Measurements from ENCODE around the gene TRAP1.

The TRAP1 gene

DNA sequence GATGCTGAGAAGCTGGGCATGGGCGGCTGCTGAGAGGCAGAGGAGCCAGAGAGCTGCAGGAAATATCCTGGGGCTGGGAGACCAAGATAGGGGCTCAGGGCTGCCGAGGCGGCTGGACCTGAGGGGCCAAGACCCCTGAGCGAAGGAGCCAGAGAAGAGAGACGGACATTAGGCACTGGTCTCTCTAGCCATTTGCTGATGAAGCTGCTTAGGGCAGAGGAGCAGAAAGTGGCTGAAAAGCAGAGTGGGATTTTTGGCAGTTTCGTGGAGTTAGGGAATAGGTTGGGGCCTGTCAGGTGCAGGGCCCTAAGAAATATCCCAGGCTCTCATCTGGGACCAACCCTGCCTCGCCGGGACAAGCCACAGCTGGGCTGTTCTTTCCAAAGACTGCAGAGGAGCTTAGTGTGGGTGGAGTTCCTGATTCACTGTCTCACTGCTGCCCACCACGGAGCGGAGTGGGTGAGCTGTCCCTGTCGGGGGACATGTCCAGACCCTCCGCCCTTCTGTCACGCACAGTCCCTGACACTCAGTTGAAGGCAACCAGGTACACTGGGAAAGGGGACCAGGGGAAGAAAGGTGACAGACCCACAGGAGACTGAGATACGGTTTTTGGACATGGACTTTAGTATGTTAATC lies 74.1 kb downstream of the TRAP1 start:
- no peak overlapping the region for H3K9ac ChIP-seq (ENCODE audit: low read length)

DNA sequence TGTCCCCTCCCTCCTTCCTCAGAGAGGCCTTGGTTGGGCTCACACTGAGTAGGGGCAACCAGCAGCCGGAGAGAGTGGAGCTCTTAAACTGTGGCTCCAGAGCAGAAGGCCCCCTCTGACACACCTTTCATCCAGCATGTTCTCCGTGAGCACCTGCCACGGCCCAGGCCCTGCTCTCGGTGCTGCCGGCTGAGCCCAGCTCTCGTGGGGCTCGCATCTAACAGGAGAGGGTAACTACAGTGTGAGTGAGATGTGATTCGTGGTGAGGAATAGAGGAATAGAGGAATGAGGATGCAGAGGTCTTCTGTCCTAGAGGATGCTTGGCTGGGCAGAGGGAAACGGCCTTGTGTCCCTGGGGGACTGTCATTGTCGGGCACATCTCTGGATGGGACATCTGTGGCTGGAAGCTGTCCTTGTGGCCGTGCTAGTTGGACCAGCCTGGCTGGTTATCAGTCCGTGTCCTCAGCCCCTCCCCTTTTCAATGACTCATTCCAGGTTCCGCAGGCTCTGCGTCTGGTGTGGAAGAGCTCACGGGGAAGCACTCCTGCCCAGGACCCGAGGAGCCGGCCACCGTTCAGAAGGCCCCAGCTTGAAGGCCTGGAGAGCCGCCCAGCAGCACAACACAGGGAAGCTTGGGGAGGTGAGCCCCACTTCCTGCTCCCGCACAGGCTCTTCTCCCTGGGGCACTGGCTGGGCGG lies 74.8 kb downstream of the TRAP1 start:
- no peak for TF ChIP-seq EZH2phosphoT487 (IDR thresholded peaks at IDR 0.05; ENCODE audit: low read depth)
- TF ChIP-seq, protein P1, sequence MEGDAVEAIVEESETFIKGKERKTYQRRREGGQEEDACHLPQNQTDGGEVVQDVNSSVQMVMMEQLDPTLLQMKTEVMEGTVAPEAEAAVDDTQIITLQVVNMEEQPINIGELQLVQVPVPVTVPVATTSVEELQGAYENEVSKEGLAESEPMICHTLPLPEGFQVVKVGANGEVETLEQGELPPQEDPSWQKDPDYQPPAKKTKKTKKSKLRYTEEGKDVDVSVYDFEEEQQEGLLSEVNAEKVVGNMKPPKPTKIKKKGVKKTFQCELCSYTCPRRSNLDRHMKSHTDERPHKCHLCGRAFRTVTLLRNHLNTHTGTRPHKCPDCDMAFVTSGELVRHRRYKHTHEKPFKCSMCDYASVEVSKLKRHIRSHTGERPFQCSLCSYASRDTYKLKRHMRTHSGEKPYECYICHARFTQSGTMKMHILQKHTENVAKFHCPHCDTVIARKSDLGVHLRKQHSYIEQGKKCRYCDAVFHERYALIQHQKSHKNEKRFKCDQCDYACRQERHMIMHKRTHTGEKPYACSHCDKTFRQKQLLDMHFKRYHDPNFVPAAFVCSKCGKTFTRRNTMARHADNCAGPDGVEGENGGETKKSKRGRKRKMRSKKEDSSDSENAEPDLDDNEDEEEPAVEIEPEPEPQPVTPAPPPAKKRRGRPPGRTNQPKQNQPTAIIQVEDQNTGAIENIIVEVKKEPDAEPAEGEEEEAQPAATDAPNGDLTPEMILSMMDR (IDR thresholded peaks at IDR 0.05; ENCODE audit: low read depth, low read length), result no peak
- Histone ChIP-seq H3K4me1 (ENCODE audit: low read length) (peaks cover 4% of the 10 kb centered on the region), H3K9ac (ENCODE audit: low read length) (no peak overlapping the region), H2AFZ (ENCODE audit: low read depth, low read length) (no peak overlapping the region), H3K4me2 (ENCODE audit: low read length) (no peak overlapping the region), H3K79me2 (ENCODE audit: low read length) (no peaks in the 10 kb centered on the region), H3K27ac (ENCODE audit: low read length) (no peak overlapping the region), H3K27me3 (ENCODE audit: low read depth, low read length) (no peaks in the 10 kb centered on the region), H3K9me3 (ENCODE audit: insufficient read depth, low read length) (no peaks in the 10 kb centered on the region), H3K4me3 (ENCODE audit: low read length) (no peak overlapping the region), H3K36me3 (replicated peaks; ENCODE audit: low read depth, low read length) (no peaks in the 10 kb centered on the region), H4K20me1 (ENCODE audit: insufficient read depth, low read length) (no peaks in the 10 kb centered on the region)

More for the DNA sequence above, 74.1 kb downstream of the TRAP1 start:
- Histone ChIP-seq H3K9me3 (ENCODE audit: insufficient read depth, low read length) (no peaks in the 10 kb centered on the region), H4K20me1 (ENCODE audit: insufficient read depth, low read length) (no peaks in the 10 kb centered on the region), H3K79me2 (ENCODE audit: low read length) (no peaks in the 10 kb centered on the region), H3K36me3 (replicated peaks; ENCODE audit: low read depth, low read length) (no peaks in the 10 kb centered on the region), H3K27me3 (ENCODE audit: low read depth, low read length) (no peaks in the 10 kb centered on the region), H3K4me3 (ENCODE audit: low read length) (no peak overlapping the region), H3K4me2 (ENCODE audit: low read length) (no peak overlapping the region), H3K4me1 (ENCODE audit: low read length) (no peaks in the 10 kb centered on the region), H2AFZ (ENCODE audit: low read depth, low read length) (no peak overlapping the region), H3K27ac (ENCODE audit: low read length) (no peak overlapping the region)
- TF ChIP-seq, protein P1 (IDR thresholded peaks at IDR 0.05; ENCODE audit: low read depth, low read length), result no peak
- TF ChIP-seq EZH2phosphoT487 (IDR thresholded peaks at IDR 0.05; ENCODE audit: low read depth), result no peak

DNA sequence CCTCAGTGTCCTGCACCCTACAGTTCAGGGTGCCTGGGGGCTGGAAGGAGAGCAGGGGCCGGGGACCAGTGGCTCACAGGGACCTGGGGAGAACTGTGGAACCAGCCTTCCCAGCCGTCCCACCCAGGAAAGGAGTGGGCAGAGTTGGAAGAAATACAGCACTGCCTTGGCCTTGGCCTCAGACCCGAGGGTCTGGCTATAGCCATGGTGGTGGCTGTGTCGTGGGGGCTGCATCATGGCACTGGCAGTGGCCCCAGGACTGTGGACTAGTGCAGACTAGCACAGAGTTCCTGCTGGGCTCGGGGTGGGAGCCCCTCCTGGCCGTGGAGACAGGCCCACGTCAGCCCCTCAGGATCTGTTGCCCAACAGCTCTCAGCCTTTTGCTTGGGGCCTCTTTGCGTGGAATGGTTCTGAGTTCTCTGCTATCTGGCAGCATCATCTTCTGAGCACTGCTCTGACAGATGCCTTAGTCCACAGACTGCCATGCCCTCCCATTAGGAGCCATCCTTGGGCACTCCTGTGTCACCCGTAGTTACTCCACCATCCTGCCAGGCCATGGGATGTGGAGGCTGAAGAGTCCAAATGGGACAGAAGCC lies 75.4 kb downstream of the TRAP1 start:
- TF ChIP-seq, protein P1 (IDR thresholded peaks at IDR 0.05; ENCODE audit: low read depth, low read length), result no peak
- no peak for TF ChIP-seq EZH2phosphoT487 (IDR thresholded peaks at IDR 0.05; ENCODE audit: low read depth)
- no peaks in the 10 kb centered on the region for H3K36me3 ChIP-seq (replicated peaks; ENCODE audit: low read depth, low read length)
- H3K4me2 ChIP-seq (ENCODE audit: low read length), result no peak overlapping the region

More for the DNA sequence above, 75.4 kb downstream of the TRAP1 start:
- Histone ChIP-seq H3K9ac (ENCODE audit: low read length) (no peak overlapping the region), H3K4me3 (ENCODE audit: low read length) (no peak overlapping the region), H3K27me3 (ENCODE audit: low read depth, low read length) (no peaks in the 10 kb centered on the region), H3K27ac (ENCODE audit: low read length) (no peak overlapping the region), H2AFZ (ENCODE audit: low read depth, low read length) (no peak overlapping the region), H3K79me2 (ENCODE audit: low read length) (no peaks in the 10 kb centered on the region), H4K20me1 (ENCODE audit: insufficient read depth, low read length) (no peaks in the 10 kb centered on the region), H3K4me1 (ENCODE audit: low read length) (peaks cover 10% of the 10 kb centered on the region), H3K9me3 (ENCODE audit: insufficient read depth, low read length) (no peaks in the 10 kb centered on the region)
